ENCODE data around the gene AUTS2. TPM values are rescaled to one million over a fixed set of nuclear protein-coding genes. Genes with fewer than 3 reads are reported as not detected.

The AUTS2 gene
- polyA plus RNA-seq, 1 donor from 2014 or later: 97.3 TPM

- H3K9me3 ChIP-seq (ENCODE audit: low read length): no peaks in the 10 kb centered on the region
- H3K9me2 ChIP-seq (ENCODE audit: insufficient read depth, low read length): no peaks in the 10 kb centered on the region
- H3K79me2 ChIP-seq (replicated peaks; ENCODE audit: insufficient read depth, low read length): peaks cover 50% of the 10 kb centered on the region
- no peaks in the 10 kb centered on the region for H3F3A ChIP-seq (ENCODE audit: insufficient read depth, low read length, poor library complexity, severe bottlenecking)
- H4K20me1 ChIP-seq (ENCODE audit: insufficient read depth): no peaks in the 10 kb centered on the region
- no peak overlapping the region for H3K9ac ChIP-seq (ENCODE audit: low read length)
- H3K36me3 ChIP-seq (ENCODE audit: insufficient read depth, low read length): no peaks in the 10 kb centered on the region
- TF ChIP-seq MXI1 (conservative IDR thresholded peaks at IDR 0.05; ENCODE audit: poor library complexity, severe bottlenecking) (no peak), TAF1 (IDR thresholded peaks at IDR 0.05; ENCODE audit: low read depth) (no peak), REST (IDR thresholded peaks at IDR 0.05; ENCODE audit: borderline replicate concordance) (no peak), SMC3 (conservative IDR thresholded peaks at IDR 0.05; ENCODE audit: poor library complexity) (no peak), EZH2 (IDR thresholded peaks at IDR 0.05; ENCODE audit: borderline replicate concordance, insufficient read depth, low read length, poor library complexity, severe bottlenecking) (no peak), CTCF (IDR thresholded peaks at IDR 0.05; ENCODE audit: poor library complexity, severe bottlenecking) (no peak), EP300 (conservative IDR thresholded peaks at IDR 0.05; ENCODE audit: poor library complexity, severe bottlenecking) (no peak), RAD21 (conservative IDR thresholded peaks at IDR 0.05) (no peak), POLR2AphosphoS5 (IDR thresholded peaks at IDR 0.05) (no peak)
- H3K27ac ChIP-seq (ENCODE audit: low read length): no peak overlapping the region
- no peak overlapping the region for H3K4me2 ChIP-seq (ENCODE audit: low read length)
- H3K27me3 ChIP-seq (ENCODE audit: insufficient read depth, low read depth, low read length): no peaks in the 10 kb centered on the region
- H2AFZ ChIP-seq (ENCODE audit: low read depth, low read length): no peak overlapping the region
- H3K4me3 ChIP-seq (ENCODE audit: low read length): no peak overlapping the region
Measured at GRCh38 chr7:69761290-69761922, 163.1 kb downstream of the AUTS2 start.

- Histone ChIP-seq H3K36me3 (ENCODE audit: insufficient read depth, low read length) (no peaks in the 10 kb centered on the region), H3K4me3 (ENCODE audit: low read length) (no peak overlapping the region), H3K79me2 (replicated peaks; ENCODE audit: insufficient read depth, low read length) (peaks cover 46% of the 10 kb centered on the region), H2AFZ (ENCODE audit: low read depth, low read length) (no peak overlapping the region), H3K9me2 (ENCODE audit: insufficient read depth, low read length) (no peaks in the 10 kb centered on the region), H3K9me3 (ENCODE audit: low read length) (no peaks in the 10 kb centered on the region), H3F3A (ENCODE audit: insufficient read depth, low read length, poor library complexity, severe bottlenecking) (no peaks in the 10 kb centered on the region), H3K27ac (ENCODE audit: low read length) (no peak overlapping the region), H3K27me3 (ENCODE audit: insufficient read depth, low read depth, low read length) (no peaks in the 10 kb centered on the region), H3K4me2 (ENCODE audit: low read length) (no peak overlapping the region), H3K9ac (ENCODE audit: low read length) (no peak overlapping the region), H4K20me1 (ENCODE audit: insufficient read depth) (no peaks in the 10 kb centered on the region)
- TF ChIP-seq POLR2AphosphoS5 (IDR thresholded peaks at IDR 0.05) (no peak), SMC3 (conservative IDR thresholded peaks at IDR 0.05; ENCODE audit: poor library complexity) (no peak), REST (IDR thresholded peaks at IDR 0.05; ENCODE audit: borderline replicate concordance) (no peak), CTCF (IDR thresholded peaks at IDR 0.05; ENCODE audit: poor library complexity, severe bottlenecking) (no peak), EP300 (conservative IDR thresholded peaks at IDR 0.05; ENCODE audit: poor library complexity, severe bottlenecking) (no peak), EZH2 (IDR thresholded peaks at IDR 0.05; ENCODE audit: borderline replicate concordance, insufficient read depth, low read length, poor library complexity, severe bottlenecking) (no peak), RAD21 (conservative IDR thresholded peaks at IDR 0.05) (no peak), MXI1 (conservative IDR thresholded peaks at IDR 0.05; ENCODE audit: poor library complexity, severe bottlenecking) (no peak), TAF1 (IDR thresholded peaks at IDR 0.05; ENCODE audit: low read depth) (no peak)
Measured at GRCh38 chr7:69762821-69763352, 164.6 kb downstream of the AUTS2 start.
